Lung (tissue), 12 donors: ENCODE measurements around the gene TASP1. TPM values are rescaled to one million over a fixed set of nuclear protein-coding genes. Genes with fewer than 3 reads are reported as not detected.
"Not testable (repeated sequence)": the region's sequence is repeated elsewhere in the genome, so short reads cannot be mapped to it uniquely, and the experiment has no call there.

Experiments
- ATAC-seq: fragments of 200-7000 bp; cut with Tn5 transposase; one replicate; pipeline ENCODE4 v1.9.1; 2020; ENCODE audit warnings: moderate number of reproducible peaks; ENCODE audit not compliant: insufficient read depth, low FRiP score
- DNase-seq, 3 donors: peaks; one replicate each; pipeline ENCODE4 v3.0.0-alpha.2; 2013 to 2017
- H3K27ac ChIP-seq, 2 donors: one replicate each; pipeline ENCODE4 v1.5.1; 2013; ENCODE audit warnings: mild to moderate bottlenecking in 2 of 2, moderate library complexity in 2 of 2, control low read depth in 1 of 2, inconsistent platforms in 1 of 2, low read depth in 1 of 2, low read length in 1 of 2
- H3K27me3 ChIP-seq, 3 donors: one replicate each; pipeline ENCODE4 v1.5.1; 2013; ENCODE audit warnings: low read length in 2 of 3; ENCODE audit not compliant: control insufficient read depth in 3 of 3, insufficient read depth in 3 of 3
- H3K36me3 ChIP-seq, 4 donors: one replicate each; pipeline ENCODE4 v1.5.1; 2013; ENCODE audit warnings: low read length in 4 of 4, mild to moderate bottlenecking in 1 of 4, moderate library complexity in 1 of 4; ENCODE audit not compliant: control insufficient read depth in 4 of 4, insufficient read depth in 4 of 4
- H3K4me1 ChIP-seq, 5 donors: one replicate each; pipeline ENCODE4 v1.5.1; 2013; ENCODE audit warnings: low read length in 5 of 5, mild to moderate bottlenecking in 2 of 5, moderate library complexity in 1 of 5; ENCODE audit not compliant: control insufficient read depth in 5 of 5, insufficient read depth in 5 of 5
- H3K4me3 ChIP-seq: one replicate; pipeline ENCODE4 v1.5.1; 2013; ENCODE audit warnings: mild to moderate bottlenecking, control low read depth, moderate library complexity
- H3K9ac ChIP-seq, 2 donors: one replicate each; pipeline ENCODE4 v1.5.1; 2013; ENCODE audit warnings: low read length in 2 of 2, control low read depth in 1 of 2; ENCODE audit not compliant: insufficient read depth in 1 of 2
- H3K9me3 ChIP-seq, 4 donors: one replicate each; pipeline ENCODE4 v1.5.1; 2013; ENCODE audit warnings: low read length in 3 of 4, mild to moderate bottlenecking in 1 of 4, moderate library complexity in 1 of 4; ENCODE audit not compliant: control insufficient read depth in 4 of 4, insufficient read depth in 3 of 4
- CTCF ChIP-seq: IDR thresholded peaks from 2 replicates; pipeline ENCODE4 v1.5.1; 2012; ENCODE audit warnings: mild to moderate bottlenecking; ENCODE audit errors: control extremely low read depth, extremely low read depth
- WGBS, 2 donors: extraction: QIAGEN DNeasy Blood & Tissue Kit; methylation state at CpG; one replicate each; pipeline ENCODE4 v1.1.7; 2013; 5-methylcytosine and 5-hydroxymethylcytosine counted together
- polyA plus RNA-seq, 2 donors: library from polyadenylated mRNA; stranded (reverse); fragments of 200-250 nt; gene quantifications; one replicate each; pipeline ENCODE4 v1.2.1, GENCODE V29; 2013
- total RNA-seq, 2 donors: library from RNA; depleted of rRNA in 1 of 2; stranded (reverse); fragments of >200 nt in 1 of 2; gene quantifications; one replicate each; pipeline ENCODE4 v1.2.1, GENCODE V29; 2014 to 2021
- donor health status: control.
- donor health status: control.
- donor health status: Bipolar disorder and iron deficiency.
- donor health status: healthy.
- donor health status: DM: yes; HTN: yes; CAD: no.

The TASP1 gene
- total and polyA plus RNA-seq, 4 donors = 5.0 to 26.5 (median 11.5) TPM

- 1 to 3% methylated on average over 7 of the region's 7 CpGs for WGBS, 2 donors
- no peak for TF ChIP-seq CTCF
- DNase-seq (peak in 1 of 3 donors; percentile 46), ATAC-seq (no peak)
- Histone ChIP-seq H3K36me3 (no peaks in the 10 kb centered on the region), H3K9ac (peak overlapping the region; percentile 24 to 94), H3K4me3 (peak overlapping the region; percentile 69), H3K27me3 (peaks cover 0 to 4% (median 0%) of the 10 kb centered on the region in 3 donors), H3K9me3 (no peaks in the 10 kb centered on the region), H3K27ac (peak overlapping the region in 1 of 2 donors; percentile 83), H3K4me1 (peaks cover 0 to 10% (median 0%) of the 10 kb centered on the region in 5 donors)
Measured at GRCh38 chr20:13638162-13638495, 603 bp downstream of the TASP1 start.

GRCh38 chr20:13632431-13632830, 6.3 kb downstream of the TASP1 start:
- no peak for TF ChIP-seq CTCF
- DNase-seq (no peak), ATAC-seq (no peak)
- 71 to 74% methylated on average over 1 of the region's 1 CpG for WGBS, 2 donors
- Histone ChIP-seq H3K27me3 (no peaks in the 10 kb centered on the region), H3K4me1 (peaks cover 0 to under 1% (median 0%) of the 10 kb centered on the region in 5 donors), H3K9ac (no peak overlapping the region), H3K4me3 (no peak overlapping the region), H3K9me3 (no peaks in the 10 kb centered on the region), H3K27ac (no peak overlapping the region), H3K36me3 (peaks cover 4 to 9% (median 7%) of the 10 kb centered on the region in 4 donors)

DNA sequence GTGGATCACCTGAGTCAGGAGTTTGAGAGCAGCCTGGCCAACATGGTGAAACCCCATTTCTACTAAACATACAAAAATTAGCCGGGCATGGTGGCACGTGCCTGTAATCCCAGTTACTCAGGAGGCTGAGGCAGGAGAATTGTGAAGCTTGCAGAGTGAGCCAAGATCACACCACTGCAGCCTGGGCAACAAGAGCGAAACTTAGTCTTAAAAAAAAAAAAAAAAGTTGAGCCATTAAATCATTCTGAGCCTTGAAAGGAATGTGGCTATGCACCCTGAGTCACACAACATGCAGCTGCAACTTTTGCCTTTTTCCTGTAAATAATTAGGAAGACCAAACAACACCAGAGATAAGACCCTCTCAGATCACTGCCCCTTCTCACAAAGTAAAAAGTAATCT, 11.2 kb downstream of the TASP1 start:
- not testable (repeated sequence) for H3K36me3 ChIP-seq, H3K4me3 ChIP-seq, H3K27me3 ChIP-seq, H3K9me3 ChIP-seq, H3K27ac ChIP-seq, ATAC-seq, H3K9ac ChIP-seq
- WGBS, 2 donors = 88 to 89% methylated on average over 3 of the region's 3 CpGs
- peak in 2 of 3 donors; percentile 19 to 31 for DNase-seq
- peaks cover 0 to 11% (median 0%) of the 10 kb centered on the region in 5 donors for H3K4me1 ChIP-seq

GRCh38 chr20:13626724-13627123, 12.0 kb downstream of the TASP1 start:
- no peak for TF ChIP-seq CTCF
- DNase-seq (no peak), ATAC-seq (no peak)
- Histone ChIP-seq H3K4me3 (no peak overlapping the region), H3K9me3 (no peaks in the 10 kb centered on the region), H3K27ac (no peak overlapping the region), H3K36me3 (peaks cover 4 to 16% (median 11%) of the 10 kb centered on the region in 4 donors), H3K9ac (no peak overlapping the region), H3K4me1 (peaks cover 0 to 11% (median 0%) of the 10 kb centered on the region in 5 donors), H3K27me3 (no peaks in the 10 kb centered on the region)
- WGBS, 2 donors = 85 to 94% methylated on average over 1 of the region's 1 CpG
